HG03159 (cell line): ENCODE data around the gene SPATC1L.
"Not testable (repeated sequence)": the region's sequence is repeated elsewhere in the genome, so short reads cannot be mapped to it uniquely, and the experiment has no call there.

Experiments used
- ATAC-seq: cut with Tn5 transposase; IDR thresholded peaks from one replicate; pipeline ENCODE4 v1.9.1; 2021; ENCODE audit warnings: mild to moderate bottlenecking, moderate library complexity; ENCODE audit not compliant: unreplicated experiment

Gene SPATC1L

GRCh38 chr21:46184625-46185555, 631 bp upstream of the SPATC1L start:
- no peak for ATAC-seq

- ATAC-seq = not testable (repeated sequence)
Observed at GRCh38 chr21:46183337-46183909, 836 bp downstream of the SPATC1L start.

GRCh38 chr21:46182548-46183336, 1.5 kb downstream of the SPATC1L start:
- ATAC-seq = no peak

- ATAC-seq = no peak
Observed at GRCh38 chr21:46181953-46182547, 2.2 kb downstream of the SPATC1L start.

- no peak for ATAC-seq
Observed at GRCh38 chr21:46181436-46181835, 2.8 kb downstream of the SPATC1L start.

GRCh38 chr21:46180778-46181391, 3.4 kb downstream of the SPATC1L start:
- no peak for ATAC-seq

GRCh38 chr21:46180079-46180722, 4.1 kb downstream of the SPATC1L start:
- no peak for ATAC-seq

GRCh38 chr21:46179708-46180078, 4.6 kb downstream of the SPATC1L start:
- ATAC-seq = no peak

- ATAC-seq = no peak
Observed at GRCh38 chr21:46178961-46179360, 5.3 kb downstream of the SPATC1L start.

GRCh38 chr21:46176443-46177129, 7.7 kb downstream of the SPATC1L start:
- ATAC-seq = not testable (repeated sequence)

GRCh38 chr21:46173573-46173972, 10.7 kb downstream of the SPATC1L start:
- no peak for ATAC-seq

- ATAC-seq = no peak
Observed at GRCh38 chr21:46172863-46173528, 11.3 kb downstream of the SPATC1L start.

GRCh38 chr21:46171996-46172862, 12.0 kb downstream of the SPATC1L start:
- no peak for ATAC-seq

- no peak for ATAC-seq
Observed at GRCh38 chr21:46171585-46171984, 12.7 kb downstream of the SPATC1L start.

- not testable (repeated sequence) for ATAC-seq
Observed at GRCh38 chr21:46170436-46171193, 13.6 kb downstream of the SPATC1L start.

- ATAC-seq = no peak
Observed at GRCh38 chr21:46168659-46169386, 15.4 kb downstream of the SPATC1L start.

GRCh38 chr21:46168238-46168637, 16.0 kb downstream of the SPATC1L start:
- no peak for ATAC-seq
